ENCODE measurements around the gene WIPF2. TPM values are rescaled to one million over a fixed set of nuclear protein-coding genes. Genes with fewer than 3 reads are reported as not detected.

The WIPF2 gene
- total RNA-seq, 1 experiment from 2014 or later = 30.4 TPM

DNA sequence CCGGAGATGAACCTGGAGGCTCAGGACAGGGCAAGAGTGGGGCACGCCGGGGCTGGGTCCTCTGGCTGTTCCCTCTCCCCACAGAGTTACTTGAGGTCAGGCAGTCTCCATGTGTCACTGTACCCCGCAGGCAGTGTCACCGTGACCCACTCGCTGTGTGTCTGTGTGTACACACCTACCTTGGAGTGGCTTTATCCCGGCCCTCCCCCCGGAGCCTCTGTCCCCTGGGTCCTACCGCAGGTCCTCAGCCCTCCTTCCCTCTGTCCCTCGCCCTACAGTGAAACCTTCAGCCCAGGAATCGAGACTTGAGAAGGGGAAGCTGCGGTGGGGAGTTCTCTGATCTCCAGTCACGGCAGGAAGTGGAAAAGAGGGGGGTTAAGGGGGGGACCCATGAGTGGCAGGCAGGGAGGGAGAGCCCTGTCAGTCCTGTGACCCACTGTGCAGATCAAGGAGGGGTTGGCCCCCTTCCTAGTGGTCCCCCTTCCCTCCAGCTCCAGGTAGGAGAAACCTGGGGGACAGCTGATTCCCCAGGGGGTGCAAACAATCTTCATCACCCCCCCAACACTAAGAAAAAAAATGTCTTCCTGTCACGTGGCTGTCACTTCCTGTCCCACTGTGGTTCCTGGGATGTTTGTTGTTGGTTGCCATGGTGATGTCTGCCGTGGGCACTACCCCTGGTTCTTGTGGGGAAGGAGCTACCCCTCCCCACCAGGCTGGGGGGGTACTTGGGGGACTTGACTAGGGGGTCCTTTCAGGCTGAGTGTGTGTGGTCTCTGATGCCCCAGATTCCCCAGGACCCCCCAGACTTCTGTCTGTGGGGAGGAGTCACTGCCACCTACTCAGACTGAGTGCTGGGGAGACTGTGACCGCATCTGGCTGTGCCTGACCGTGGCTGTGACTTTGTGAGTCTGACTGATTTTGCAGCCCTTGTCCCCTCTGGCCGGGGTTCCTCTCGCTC is 103.5 kb downstream of the WIPF2 start:
- Histone ChIP-seq H3K9ac (ENCODE audit: low read length) (peak overlapping the region; percentile 66), H2AFZ (ENCODE audit: low read depth, low read length, poor library complexity, severe bottlenecking) (no peak overlapping the region), H3K36me3 (ENCODE audit: control insufficient read depth in 1 of 2, insufficient read depth in 2 of 2, low read length in 2 of 2) (no peaks in the 10 kb centered on the region), H3K9me3 (ENCODE audit: control insufficient read depth in 1 of 2, insufficient read depth in 1 of 2, low read depth in 1 of 2, low read length in 2 of 2) (no peaks in the 10 kb centered on the region), H3K9me2 (ENCODE audit: insufficient read depth) (no peaks in the 10 kb centered on the region), H3K4me2 (ENCODE audit: low read length) (peak overlapping the region; percentile 95), H3K27me3 (ENCODE audit: insufficient read depth, low read length) (no peaks in the 10 kb centered on the region), H3K4me3 (replicated peaks in 1 of 2; ENCODE audit: low read depth in 1 of 2, low read length in 2 of 2) (peak overlapping the region; percentile 46 to 56), H3K4me1 (ENCODE audit: control insufficient read depth in 1 of 2, insufficient read depth in 2 of 2, low read length in 2 of 2) (peaks cover 36 to 60% of the 10 kb centered on the region in 2 experiments), H4K20me1 (ENCODE audit: insufficient read depth) (no peaks in the 10 kb centered on the region), H3K27ac (ENCODE audit: low read depth, low read length) (peak overlapping the region; percentile 60), H3K79me2 (ENCODE audit: insufficient read depth, low read length) (peaks cover 93% of the 10 kb centered on the region)
- CTCF ChIA-PET = no interaction called here
- ATAC-seq (0 out of 2 replicates have a peak, but pooled peaks have one; percentile 7), DNase-seq (ENCODE audit: low read depth, low spot score) (peak; percentile 40)
- intact Hi-C loops (cut with micrococcal nuclease) = no loop called here
- RAD21 ChIA-PET (ENCODE audit: low non-redundant PET in 1 of 2, low total read pairs in 2 of 2, uncharacterized antibody in 2 of 2, unreplicated experiment in 2 of 2) = no interaction called here
- no TSS peak for BruUV-seq (replicated peaks)
- TF ChIP-seq POLR2AphosphoS5 (IDR thresholded peaks at IDR 0.05; ENCODE audit: low read depth, low read length) (no peak), TCF7L2 (IDR thresholded peaks at IDR 0.05; ENCODE audit: borderline replicate concordance, extremely low read depth, insufficient read depth, insufficient read length) (peak; percentile 84)
- TF ChIP-seq, protein P1, sequence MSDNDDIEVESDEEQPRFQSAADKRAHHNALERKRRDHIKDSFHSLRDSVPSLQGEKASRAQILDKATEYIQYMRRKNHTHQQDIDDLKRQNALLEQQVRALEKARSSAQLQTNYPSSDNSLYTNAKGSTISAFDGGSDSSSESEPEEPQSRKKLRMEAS (IDR thresholded peaks at IDR 0.05) = no peak; the same call in 1 of the 2 replicates
- POLR2A ChIA-PET = interaction anchor here (1.0 kb wide), 1 partner anchor 11 kb away, joined by 5 read pairs; no protein-coding TSS in a partner anchor

DNA sequence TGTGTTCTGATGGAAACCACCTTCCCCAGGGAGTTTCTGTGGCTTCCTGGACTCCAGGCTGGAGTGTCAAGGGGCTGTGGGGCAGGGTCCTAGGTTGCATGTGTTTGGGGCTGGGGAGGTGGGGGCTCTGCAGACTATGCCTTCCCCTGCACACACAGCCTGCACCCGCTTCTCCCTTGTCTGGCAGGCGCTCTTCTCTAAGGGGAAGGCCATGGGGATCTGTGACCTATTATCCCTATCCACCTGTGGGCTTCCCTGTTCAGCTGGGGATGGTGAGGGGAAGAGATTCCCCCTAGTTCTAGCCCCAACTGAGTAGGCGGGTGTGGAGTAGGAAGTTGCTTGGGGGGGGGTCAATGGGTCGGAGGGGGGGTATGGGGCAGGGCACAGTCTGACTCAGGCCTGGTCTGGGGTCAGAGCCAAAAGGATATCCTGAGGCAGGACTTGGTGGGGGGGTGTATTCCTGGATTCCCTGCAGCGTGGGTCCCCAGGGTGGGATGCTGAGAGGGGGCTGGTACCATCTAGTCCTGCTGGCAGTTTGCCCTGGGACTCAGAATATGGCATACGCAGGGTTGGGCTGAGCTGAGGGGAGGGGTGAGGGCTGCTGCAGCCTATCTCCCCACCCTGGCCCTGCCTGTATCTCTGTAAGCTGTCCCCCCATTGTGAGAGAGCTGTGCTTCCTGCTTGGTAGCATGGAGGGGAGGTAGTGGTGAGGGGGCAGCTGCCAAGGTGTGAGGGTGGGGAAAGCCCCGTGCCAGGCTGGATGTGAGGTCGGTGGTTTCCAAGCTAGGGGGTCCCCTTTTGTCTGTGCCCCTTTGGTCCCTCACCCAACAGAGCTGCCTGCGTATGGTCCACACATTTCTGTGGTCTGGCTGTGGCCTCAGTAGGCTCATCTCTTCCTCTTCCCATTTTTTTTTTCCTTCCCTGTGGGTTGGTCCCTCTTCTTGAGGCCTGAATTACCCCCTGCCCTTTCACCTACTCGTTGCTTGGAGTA is 104.6 kb downstream of the WIPF2 start:
- no peak overlapping the region for H2AFZ ChIP-seq (ENCODE audit: low read depth, low read length, poor library complexity, severe bottlenecking)
- H3K9me2 ChIP-seq (ENCODE audit: insufficient read depth) = no peaks in the 10 kb centered on the region
- H3K27me3 ChIP-seq (ENCODE audit: insufficient read depth, low read length) = no peaks in the 10 kb centered on the region
- H3K79me2 ChIP-seq (ENCODE audit: insufficient read depth, low read length) = peaks cover 97% of the 10 kb centered on the region
- RAD21 ChIA-PET (ENCODE audit: low non-redundant PET in 1 of 2, low total read pairs in 2 of 2, uncharacterized antibody in 2 of 2, unreplicated experiment in 2 of 2) = interaction anchor here in 1 of 2 experiments (0.7 kb wide), 1 partner anchor 17 kb away, joined by 3 read pairs; no protein-coding TSS in a partner anchor
- CTCF ChIA-PET = no interaction called here
- no peaks in the 10 kb centered on the region for H3K36me3 ChIP-seq (ENCODE audit: control insufficient read depth in 1 of 2, insufficient read depth in 2 of 2, low read length in 2 of 2)
- POLR2A ChIA-PET = interaction anchor here (1.0 kb wide), 1 partner anchor 10 kb away, joined by 5 read pairs; no protein-coding TSS in a partner anchor
- no peaks in the 10 kb centered on the region for H3K9me3 ChIP-seq (ENCODE audit: control insufficient read depth in 1 of 2, insufficient read depth in 1 of 2, low read depth in 1 of 2, low read length in 2 of 2)
- peak overlapping the region; percentile 10; the same call in 1 of the 2 replicates for H3K27ac ChIP-seq (ENCODE audit: low read depth, low read length)
- intact Hi-C loops (cut with micrococcal nuclease) = no loop called here
- peak overlapping the region; percentile 66 for H3K9ac ChIP-seq (ENCODE audit: low read length)
- BruUV-seq (replicated peaks) = no TSS peak
- peaks cover 35 to 59% of the 10 kb centered on the region in 2 experiments for H3K4me1 ChIP-seq (ENCODE audit: control insufficient read depth in 1 of 2, insufficient read depth in 2 of 2, low read length in 2 of 2)
- no peak overlapping the region for H3K4me3 ChIP-seq (replicated peaks in 1 of 2; ENCODE audit: low read depth in 1 of 2, low read length in 2 of 2)
- no peak for ATAC-seq
- no peaks in the 10 kb centered on the region for H4K20me1 ChIP-seq (ENCODE audit: insufficient read depth)
- H3K4me2 ChIP-seq (ENCODE audit: low read length) = peak overlapping the region; percentile 95
- no peak for DNase-seq (ENCODE audit: low read depth, low spot score)
- no peak for TF ChIP-seq SP1 (IDR thresholded peaks at IDR 0.05; ENCODE audit: low read depth)
- TF ChIP-seq, protein P2, sequence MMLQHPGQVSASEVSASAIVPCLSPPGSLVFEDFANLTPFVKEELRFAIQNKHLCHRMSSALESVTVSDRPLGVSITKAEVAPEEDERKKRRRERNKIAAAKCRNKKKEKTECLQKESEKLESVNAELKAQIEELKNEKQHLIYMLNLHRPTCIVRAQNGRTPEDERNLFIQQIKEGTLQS (IDR thresholded peaks at IDR 0.05) = no peak
- no peak for TF ChIP-seq SIN3A (IDR thresholded peaks at IDR 0.05; ENCODE audit: low read depth)
- TF ChIP-seq EZH2phosphoT487 (IDR thresholded peaks at IDR 0.05; ENCODE audit: borderline replicate concordance) = no peak
- TF ChIP-seq TCF7L2 (IDR thresholded peaks at IDR 0.05; ENCODE audit: borderline replicate concordance, extremely low read depth, insufficient read depth, insufficient read length) = no peak
- TF ChIP-seq, protein P3, sequence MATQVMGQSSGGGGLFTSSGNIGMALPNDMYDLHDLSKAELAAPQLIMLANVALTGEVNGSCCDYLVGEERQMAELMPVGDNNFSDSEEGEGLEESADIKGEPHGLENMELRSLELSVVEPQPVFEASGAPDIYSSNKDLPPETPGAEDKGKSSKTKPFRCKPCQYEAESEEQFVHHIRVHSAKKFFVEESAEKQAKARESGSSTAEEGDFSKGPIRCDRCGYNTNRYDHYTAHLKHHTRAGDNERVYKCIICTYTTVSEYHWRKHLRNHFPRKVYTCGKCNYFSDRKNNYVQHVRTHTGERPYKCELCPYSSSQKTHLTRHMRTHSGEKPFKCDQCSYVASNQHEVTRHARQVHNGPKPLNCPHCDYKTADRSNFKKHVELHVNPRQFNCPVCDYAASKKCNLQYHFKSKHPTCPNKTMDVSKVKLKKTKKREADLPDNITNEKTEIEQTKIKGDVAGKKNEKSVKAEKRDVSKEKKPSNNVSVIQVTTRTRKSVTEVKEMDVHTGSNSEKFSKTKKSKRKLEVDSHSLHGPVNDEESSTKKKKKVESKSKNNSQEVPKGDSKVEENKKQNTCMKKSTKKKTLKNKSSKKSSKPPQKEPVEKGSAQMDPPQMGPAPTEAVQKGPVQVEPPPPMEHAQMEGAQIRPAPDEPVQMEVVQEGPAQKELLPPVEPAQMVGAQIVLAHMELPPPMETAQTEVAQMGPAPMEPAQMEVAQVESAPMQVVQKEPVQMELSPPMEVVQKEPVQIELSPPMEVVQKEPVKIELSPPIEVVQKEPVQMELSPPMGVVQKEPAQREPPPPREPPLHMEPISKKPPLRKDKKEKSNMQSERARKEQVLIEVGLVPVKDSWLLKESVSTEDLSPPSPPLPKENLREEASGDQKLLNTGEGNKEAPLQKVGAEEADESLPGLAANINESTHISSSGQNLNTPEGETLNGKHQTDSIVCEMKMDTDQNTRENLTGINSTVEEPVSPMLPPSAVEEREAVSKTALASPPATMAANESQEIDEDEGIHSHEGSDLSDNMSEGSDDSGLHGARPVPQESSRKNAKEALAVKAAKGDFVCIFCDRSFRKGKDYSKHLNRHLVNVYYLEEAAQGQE (IDR thresholded peaks at IDR 0.05; ENCODE audit: low read depth) = no peak
- TF ChIP-seq ELF1 (IDR thresholded peaks at IDR 0.05; ENCODE audit: borderline replicate concordance, low read depth) = no peak

Measured in HCT116 (cell line).